HG03521 (cell line): ENCODE data around the gene L2HGDH.

Source experiments
- ATAC-seq: cut with Tn5 transposase; IDR thresholded peaks from one replicate; pipeline ENCODE4 v1.9.1; 2021; ENCODE audit warnings: mild to moderate bottlenecking, moderate library complexity; ENCODE audit not compliant: unreplicated experiment

The L2HGDH gene

DNA sequence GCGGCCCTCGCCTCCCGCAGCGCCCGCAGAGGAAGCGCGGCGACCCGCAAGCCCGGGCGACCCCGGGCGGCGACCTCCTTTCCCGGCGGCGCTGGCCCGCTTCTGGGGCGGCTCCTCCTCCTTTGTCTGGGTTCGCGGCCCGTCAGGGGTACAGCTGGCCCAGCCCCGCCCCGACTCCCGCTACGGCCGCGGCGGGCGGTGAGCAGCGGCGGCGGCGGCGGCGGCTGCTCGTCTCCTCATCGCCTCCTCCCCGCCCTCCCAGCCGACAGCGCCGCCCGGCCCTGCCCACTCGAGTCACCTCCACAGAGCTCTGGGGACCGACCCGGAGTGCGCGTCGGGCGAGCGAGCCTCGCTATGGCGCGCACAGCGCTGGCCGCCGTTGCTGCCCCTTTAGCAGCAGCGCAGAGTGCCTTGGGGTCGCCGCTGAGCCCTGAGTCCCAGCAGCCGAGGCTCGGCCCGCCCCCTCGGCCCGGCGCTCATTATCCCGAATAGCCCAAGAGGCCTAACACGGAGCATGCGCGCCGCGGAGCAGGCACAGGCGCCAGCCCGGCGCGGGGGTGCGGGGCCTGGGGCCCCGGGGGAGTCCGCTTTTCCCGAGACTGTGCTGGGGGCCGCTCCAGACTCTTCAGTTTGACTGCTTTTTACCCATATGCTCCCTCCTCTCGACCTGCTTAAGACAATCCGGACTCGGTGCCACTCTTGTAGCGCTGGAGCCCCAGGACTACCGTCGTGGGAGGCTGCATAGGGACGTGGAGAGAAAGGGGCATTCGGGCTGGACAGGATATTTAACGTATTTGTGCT lies 80.4 kb downstream of the L2HGDH start, which contains the start of gene SOS2:
TSS of gene SOS2 (minus strand) at position 104 of the 801 bp plus-strand sequence. CDS start 295 bp downstream, outside the sequence.
- ATAC-seq = peak; percentile 84

- peak; percentile 31 for ATAC-seq
These were observed 81.1 kb downstream of the L2HGDH start for GRCh38 chr14:50230701-50231474.

GRCh38 chr14:50230401-50230700 lies 81.7 kb downstream of the L2HGDH start:
- ATAC-seq = no peak

DNA sequence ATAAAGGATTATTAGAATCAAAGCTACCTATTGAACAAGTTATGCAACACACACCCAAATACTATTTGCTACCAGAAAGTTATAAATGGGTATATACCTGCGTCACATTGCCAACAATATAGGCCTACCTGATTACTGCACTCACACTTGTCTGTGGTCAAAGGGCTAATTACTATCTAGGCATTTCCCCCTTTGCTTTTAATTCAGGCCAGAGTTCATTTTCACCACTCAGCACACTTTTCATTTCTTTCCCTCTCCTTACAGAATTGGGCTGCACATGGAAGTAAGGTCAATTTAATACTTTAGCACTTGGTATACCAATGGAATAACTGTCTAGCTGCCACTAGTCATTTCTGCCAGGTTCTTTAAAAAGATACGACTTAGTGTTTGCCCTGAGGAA lies 82.3 kb downstream of the L2HGDH start:
- no peak for ATAC-seq

- no peak for ATAC-seq
These were observed 83.7 kb downstream of the L2HGDH start for GRCh38 chr14:50228313-50228712.

DNA sequence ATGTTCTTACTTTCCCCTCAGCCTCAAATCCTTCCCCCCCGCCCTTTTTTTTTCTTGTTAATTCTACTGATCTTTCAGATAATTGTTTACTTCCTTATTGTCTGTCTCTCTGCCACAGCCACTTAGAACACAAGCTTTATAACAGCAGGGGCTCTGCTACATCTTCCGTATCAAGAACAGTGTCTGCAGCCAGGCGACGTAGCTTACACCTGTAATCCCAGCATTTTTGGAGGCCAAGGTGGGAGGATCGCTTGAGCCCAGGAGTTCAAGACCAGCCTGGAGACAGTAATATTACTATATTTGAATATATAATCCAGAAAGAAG lies 86.1 kb downstream of the L2HGDH start:
- ATAC-seq = no peak

DNA sequence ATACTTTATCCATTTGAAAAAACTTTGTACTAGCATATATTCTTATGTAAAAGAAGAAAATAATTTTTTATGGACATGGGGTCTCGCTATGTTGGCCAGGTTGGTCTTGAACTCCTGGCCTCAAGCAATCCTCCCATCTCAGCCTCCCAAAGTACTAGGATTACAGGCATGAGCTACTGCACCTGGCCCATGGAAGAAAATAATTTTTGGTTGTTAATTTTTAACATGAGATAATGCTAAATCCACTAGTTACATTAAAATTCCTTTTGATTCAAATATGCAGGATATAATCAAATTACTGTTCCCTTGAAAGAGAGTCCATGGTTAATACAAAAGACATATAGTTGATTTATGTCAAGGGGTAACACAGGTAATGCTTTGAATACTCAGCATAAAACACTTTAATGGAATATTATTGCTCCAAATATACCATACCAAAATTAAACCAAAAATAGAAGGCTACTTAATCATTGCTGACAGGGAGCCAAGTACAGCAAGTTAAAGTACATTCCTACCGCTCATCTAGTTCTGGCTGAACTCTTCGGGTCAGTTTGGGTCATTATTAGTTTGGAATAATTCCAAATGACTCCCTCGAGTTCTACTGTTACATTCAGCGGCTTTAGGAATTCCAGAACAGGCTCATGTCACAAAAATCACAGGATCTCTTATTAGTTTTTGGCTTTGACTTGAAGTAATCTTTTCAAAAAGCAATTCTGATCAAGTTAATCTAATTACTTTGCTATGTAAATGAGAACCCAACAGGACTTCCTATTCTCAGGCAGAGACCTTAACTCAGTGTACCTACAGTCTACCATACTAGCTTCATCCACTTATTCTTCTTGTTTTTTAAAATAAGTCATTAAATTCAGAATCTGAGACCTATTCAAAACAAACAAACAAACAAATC lies 86.7 kb downstream of the L2HGDH start:
- no peak for ATAC-seq

DNA sequence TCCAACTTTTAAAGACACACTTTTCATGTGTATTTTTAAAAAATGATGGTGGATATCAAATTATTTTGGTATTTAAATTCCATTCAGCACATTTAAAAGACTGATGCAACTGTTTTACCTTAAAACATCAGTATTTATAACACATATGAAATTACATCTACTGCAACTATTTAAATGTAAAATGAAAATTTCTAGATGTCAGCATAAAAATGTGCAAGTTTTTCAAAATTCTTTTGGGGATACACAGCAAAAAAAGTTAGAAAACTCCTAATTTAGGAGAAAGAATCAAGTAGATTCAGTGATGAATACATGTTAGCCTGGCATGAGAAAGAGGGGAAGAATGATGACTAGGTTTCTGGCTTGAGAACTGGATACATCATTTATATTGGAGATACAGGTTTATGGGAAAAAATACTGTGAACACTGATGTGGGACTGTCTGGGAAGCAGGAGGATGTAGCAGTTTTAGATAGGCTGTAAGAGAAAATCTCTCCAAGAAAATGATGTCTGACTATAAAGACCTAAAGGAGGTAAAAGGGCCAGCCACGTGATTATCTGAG lies 89.9 kb downstream of the L2HGDH start:
- ATAC-seq = no peak

- no peak for ATAC-seq
These were observed 93.5 kb downstream of the L2HGDH start for GRCh38 chr14:50218501-50218900.

GRCh38 chr14:50215416-50215815 lies 96.6 kb downstream of the L2HGDH start:
- no peak for ATAC-seq

- ATAC-seq = no peak
These were observed 98.2 kb downstream of the L2HGDH start for GRCh38 chr14:50213795-50214194.

DNA sequence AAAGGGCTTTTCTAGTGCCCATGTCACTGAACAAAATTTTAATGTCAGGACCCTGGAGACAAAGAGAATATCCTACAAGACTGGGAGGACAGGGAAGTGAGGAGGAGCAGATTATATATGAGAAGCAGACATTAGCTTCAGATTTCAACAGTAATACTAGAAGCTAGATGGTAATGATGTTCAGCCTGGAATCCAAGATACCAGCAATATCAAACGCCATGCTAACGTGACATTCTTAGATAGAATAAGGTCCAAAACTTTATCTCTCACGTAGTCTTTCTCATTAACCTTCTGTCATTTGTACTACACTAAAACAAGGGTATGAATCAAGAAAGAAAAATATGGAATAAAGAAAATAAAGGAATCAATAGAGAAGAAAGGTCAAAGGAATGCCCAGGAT lies 99.3 kb downstream of the L2HGDH start:
- no peak for ATAC-seq

DNA sequence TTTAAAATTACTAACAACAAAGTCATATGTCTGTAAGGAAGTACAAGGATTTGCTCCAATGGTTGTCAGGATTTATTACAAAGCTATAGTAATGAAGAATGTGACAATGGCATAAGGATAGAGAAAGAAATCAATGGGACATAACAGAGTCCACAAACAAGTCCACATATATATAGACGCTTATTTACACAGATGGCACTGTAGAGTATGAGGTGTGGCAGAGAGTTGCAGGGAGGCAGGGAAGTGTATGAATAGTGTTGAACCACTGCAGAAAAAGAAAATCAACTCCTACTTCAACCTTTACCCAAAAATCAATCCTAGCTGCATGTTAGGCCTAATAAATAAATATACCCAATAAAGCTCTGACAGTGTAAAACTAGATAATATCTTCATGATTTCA lies 102.0 kb downstream of the L2HGDH start:
- no peak for ATAC-seq

- ATAC-seq = no peak
These were observed 113.5 kb downstream of the L2HGDH start for GRCh38 chr14:50198499-50198898.

GRCh38 chr14:50191499-50191898 lies 120.5 kb downstream of the L2HGDH start:
- ATAC-seq = no peak
